Kidney (tissue), 14 donors: ENCODE results near the gene MYOD1. TPM values are rescaled to one million over a fixed set of nuclear protein-coding genes. Genes with fewer than 3 reads are reported as not detected.
A peak's percentile ranks its signal among the peaks of the same experiment; 100 is the strongest.

ENCODE experiments used
- DNase-seq, 5 donors: peaks; one replicate each; pipeline ENCODE4 v3.0.0-alpha.2; 2013 to 2020
- FAIRE-seq: peaks from 2 replicates; lab custom pipeline; 2012; peaks lifted over from hg19 to GRCh38; lab: Jason Lieb, UNC
- H3K27ac ChIP-seq, 2 donors: one replicate each; pipeline ENCODE4 v1.7.0; 2013; ENCODE audit warnings: low read depth in 2 of 2, low read length in 2 of 2, inconsistent platforms in 1 of 2
- H3K27me3 ChIP-seq: one replicate; pipeline ENCODE4 v1.7.1; 2013; ENCODE audit warnings: low read length, inconsistent platforms; ENCODE audit not compliant: control insufficient read depth, insufficient read depth
- H3K36me3 ChIP-seq, 3 donors: one replicate each; pipeline versions ENCODE4 v1.7.0 to v1.7.1; 2013; ENCODE audit warnings: low read length in 3 of 3, control low read depth in 1 of 3, inconsistent platforms in 1 of 3; ENCODE audit not compliant: insufficient read depth in 3 of 3, control insufficient read depth in 2 of 3
- H3K4me1 ChIP-seq, 3 donors: one replicate each; pipeline versions ENCODE4 v1.7.0 to v1.7.1; 2013; ENCODE audit warnings: low read length in 3 of 3, inconsistent platforms in 1 of 3, low read depth in 1 of 3; ENCODE audit not compliant: control insufficient read depth in 2 of 3, insufficient read depth in 2 of 3
- H3K4me3 ChIP-seq, 3 donors: one replicate each; pipeline versions ENCODE4 v1.7.0 to v1.8.1; 2013; ENCODE audit warnings: low read length in 3 of 3, control low read depth in 1 of 3, inconsistent platforms in 1 of 3
- H3K9ac ChIP-seq, 3 donors: one replicate each; pipeline versions ENCODE4 v1.7.0 to v1.7.1; 2013; ENCODE audit warnings: low read length in 3 of 3, control low read depth in 1 of 3, inconsistent platforms in 1 of 3
- H3K9me3 ChIP-seq, 3 donors: one replicate each; pipeline versions ENCODE4 v1.7.0 to v1.7.1; 2013; ENCODE audit warnings: low read length in 3 of 3, control low read depth in 1 of 3, inconsistent platforms in 1 of 3; ENCODE audit not compliant: control insufficient read depth in 2 of 3, insufficient read depth in 1 of 3
- intact Hi-C: fragments of 100-400 bp; cut with DNase I; formaldehyde crosslinking; loops from one replicate; pipeline ENCODE4 v1.11.1; 2022
- polyA plus RNA-seq: library from polyadenylated mRNA; stranded (reverse); fragments of 350-450 nt; fragmentation: Illumina TruSeq; extraction: RNeasy Lipid Tissue Mini Kit (QIAGEN cat#74804); gene quantifications from one replicate; pipeline ENCODE4 v1.2.3, GENCODE V29; 2014; ENCODE audit warnings: low read depth, low replicate concordance; ENCODE audit not compliant: insufficient read depth
- total RNA-seq: library from RNA; stranded (reverse); fragmentation: NEBNext Ultra II Directional; extraction: Animal tissue kit (Norgen Biotek cat#: 25700); gene quantifications from one replicate; pipeline ENCODE4 v1.2.1, GENCODE V29; 2021
- TF ChIP-seq, protein P1 (sequence below): IDR thresholded peaks from 3 replicates; pipeline ENCODE4 v1.5.1; 2012; ENCODE audit warnings: mild to moderate bottlenecking, moderate library complexity, borderline replicate concordance; ENCODE audit not compliant: insufficient read depth; ENCODE audit errors: extremely low read depth
- donor health status: control.
- donor health status: control.
- donor health status: control.
- donor health status: control.
- donor health status: control.
- donor health status: DM: yes; HTN: yes; CAD: no.
- donor health status: Normal renal cell carcinoma (clear cell type).

MYOD1 gene
- total and polyA plus RNA-seq, 2 donors from 2014 or later: not detected

DNA sequence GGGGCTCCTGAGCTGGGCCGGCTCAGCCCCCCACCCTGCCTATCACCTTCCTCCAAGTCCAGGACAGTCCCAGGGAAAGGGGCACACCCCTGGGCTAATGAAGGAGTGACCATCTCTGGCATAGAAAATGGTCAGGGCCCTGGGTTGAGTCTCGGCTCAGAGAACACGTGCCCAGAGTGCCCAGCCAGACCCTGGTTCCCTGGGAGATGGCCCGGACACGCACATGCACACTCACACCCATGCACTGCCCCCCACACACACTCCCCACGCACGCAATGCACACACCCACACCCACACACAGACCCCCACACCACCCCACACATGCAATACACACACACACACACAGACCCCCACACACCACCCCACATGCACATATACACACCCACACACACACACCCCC, 43.9 kb downstream of the MYOD1 start:
- Histone ChIP-seq H3K9ac (no peak overlapping the region), H3K4me1 (no peaks in the 10 kb centered on the region), H3K27me3 (no peaks in the 10 kb centered on the region), H3K4me3 (no peak overlapping the region), H3K36me3 (no peaks in the 10 kb centered on the region), H3K9me3 (no peaks in the 10 kb centered on the region), H3K27ac (no peak overlapping the region)
- intact Hi-C loops: no loop called here
- FAIRE-seq: no peak
- TF ChIP-seq, protein P1, sequence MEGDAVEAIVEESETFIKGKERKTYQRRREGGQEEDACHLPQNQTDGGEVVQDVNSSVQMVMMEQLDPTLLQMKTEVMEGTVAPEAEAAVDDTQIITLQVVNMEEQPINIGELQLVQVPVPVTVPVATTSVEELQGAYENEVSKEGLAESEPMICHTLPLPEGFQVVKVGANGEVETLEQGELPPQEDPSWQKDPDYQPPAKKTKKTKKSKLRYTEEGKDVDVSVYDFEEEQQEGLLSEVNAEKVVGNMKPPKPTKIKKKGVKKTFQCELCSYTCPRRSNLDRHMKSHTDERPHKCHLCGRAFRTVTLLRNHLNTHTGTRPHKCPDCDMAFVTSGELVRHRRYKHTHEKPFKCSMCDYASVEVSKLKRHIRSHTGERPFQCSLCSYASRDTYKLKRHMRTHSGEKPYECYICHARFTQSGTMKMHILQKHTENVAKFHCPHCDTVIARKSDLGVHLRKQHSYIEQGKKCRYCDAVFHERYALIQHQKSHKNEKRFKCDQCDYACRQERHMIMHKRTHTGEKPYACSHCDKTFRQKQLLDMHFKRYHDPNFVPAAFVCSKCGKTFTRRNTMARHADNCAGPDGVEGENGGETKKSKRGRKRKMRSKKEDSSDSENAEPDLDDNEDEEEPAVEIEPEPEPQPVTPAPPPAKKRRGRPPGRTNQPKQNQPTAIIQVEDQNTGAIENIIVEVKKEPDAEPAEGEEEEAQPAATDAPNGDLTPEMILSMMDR: no peak
- DNase-seq: peak in 1 of 5 donors; percentile 57

DNA sequence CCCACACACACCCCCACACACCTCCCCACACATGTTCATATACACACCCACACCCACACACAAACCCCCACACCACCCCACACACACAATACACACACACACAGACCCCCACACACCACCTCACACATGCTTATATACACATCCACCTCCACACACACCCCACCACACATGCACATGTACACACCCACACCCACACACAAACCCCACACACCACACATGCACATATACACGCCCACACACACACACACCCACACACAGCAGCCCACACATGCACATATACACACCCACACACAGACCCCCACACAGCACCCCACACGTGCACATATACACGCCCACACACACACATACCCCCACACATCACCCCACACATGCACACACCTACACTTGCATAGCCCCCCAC, 44.3 kb downstream of the MYOD1 start:
- Histone ChIP-seq H3K36me3 (no peaks in the 10 kb centered on the region), H3K27me3 (no peaks in the 10 kb centered on the region), H3K4me1 (no peaks in the 10 kb centered on the region), H3K27ac (no peak overlapping the region), H3K4me3 (no peak overlapping the region), H3K9ac (no peak overlapping the region), H3K9me3 (no peaks in the 10 kb centered on the region)
- FAIRE-seq: no peak
- intact Hi-C loops: no loop called here
- TF ChIP-seq, protein P1: no peak
- no peak for DNase-seq

DNA sequence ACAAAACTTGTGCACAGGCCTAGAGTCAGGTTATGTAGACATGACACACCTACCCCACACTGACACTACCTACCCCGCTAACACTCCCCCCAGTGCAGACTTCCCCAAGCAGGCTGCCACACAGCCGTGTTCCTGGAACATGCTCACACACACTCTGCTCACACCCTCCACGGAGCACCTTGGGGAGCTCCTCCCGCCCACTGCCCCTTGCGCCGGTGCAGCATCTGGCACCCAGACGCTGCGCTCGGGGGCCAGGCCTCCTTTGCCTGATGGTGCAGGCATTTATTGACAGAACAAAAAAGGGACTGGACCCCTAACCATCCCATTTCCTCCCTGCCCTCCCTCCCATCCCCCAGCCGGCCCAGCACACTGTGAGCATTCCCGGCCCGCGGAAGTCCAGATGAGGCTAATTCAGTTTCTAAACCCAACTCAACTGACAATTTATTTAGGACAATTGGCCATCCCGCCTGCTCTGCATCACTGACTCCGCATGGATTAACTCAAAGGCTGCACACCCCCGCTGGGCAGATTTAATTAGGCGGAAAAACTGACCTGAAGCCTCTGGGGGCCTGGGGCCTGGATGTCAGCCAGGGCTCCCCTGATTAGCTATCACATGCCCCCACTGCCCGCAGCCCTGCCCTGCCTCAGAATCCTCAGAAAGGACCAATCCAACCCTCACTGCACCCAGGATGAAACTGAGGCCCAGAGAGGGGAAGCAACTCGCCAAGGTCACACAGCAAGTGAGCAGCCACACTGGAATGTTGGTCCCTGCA, 45.3 kb downstream of the MYOD1 start:
- H3K36me3 ChIP-seq: no peaks in the 10 kb centered on the region
- FAIRE-seq (no peak), DNase-seq (peak in 3 of 5 donors; percentile 5 to 52 (median 24))
- no peaks in the 10 kb centered on the region for H3K4me1 ChIP-seq
- TF ChIP-seq, protein P1: no peak
- intact Hi-C loops: no loop called here
- no peak overlapping the region for H3K27ac ChIP-seq
- no peaks in the 10 kb centered on the region for H3K9me3 ChIP-seq
- no peak overlapping the region for H3K9ac ChIP-seq
- no peak overlapping the region for H3K4me3 ChIP-seq
- H3K27me3 ChIP-seq: no peaks in the 10 kb centered on the region
